ENCODE results near the gene CCDC32.
A peak's percentile ranks its signal among the peaks of the same experiment; 100 is the strongest.
"Not testable (repeated sequence)": the region's sequence is repeated elsewhere in the genome, so short reads cannot be mapped to it uniquely, and the experiment has no call there.

The CCDC32 gene

GRCh38 chr15:40582726-40583246, 17.9 kb upstream of the CCDC32 start:
- DNase-seq (ENCODE audit: low spot score in 2 of 2) (no peak), ATAC-seq (peak; percentile 39)
- H3K36me3 Mint-ChIP-seq: no peaks in the 10 kb centered on the region
- no peaks in the 10 kb centered on the region for H3K9me3 Mint-ChIP-seq
- no peaks in the 10 kb centered on the region for H3K4me1 Mint-ChIP-seq
- H3K4me3 Mint-ChIP-seq: no peak overlapping the region
- H3K27ac Mint-ChIP-seq: no peak overlapping the region

- H3K27ac Mint-ChIP-seq; ATAC-seq; H3K9me3 Mint-ChIP-seq; DNase-seq (ENCODE audit: low spot score in 2 of 2); H3K36me3 Mint-ChIP-seq; H3K4me1 Mint-ChIP-seq; H3K4me3 Mint-ChIP-seq: not testable (repeated sequence)
Observed at GRCh38 chr15:40581796-40582195, 17.0 kb upstream of the CCDC32 start.

- no peak for ATAC-seq
Observed at GRCh38 chr15:40578892-40579291, 14.1 kb upstream of the CCDC32 start.

GRCh38 chr15:40576914-40577313, 12.1 kb upstream of the CCDC32 start:
- Mint-ChIP-seq H3K4me1 (peaks cover 18% of the 10 kb centered on the region), H3K36me3 (peaks cover 39% of the 10 kb centered on the region)
- ATAC-seq; H3K27ac Mint-ChIP-seq; H3K9me3 Mint-ChIP-seq; H3K4me3 Mint-ChIP-seq; DNase-seq (ENCODE audit: low spot score in 2 of 2): not testable (repeated sequence)

More at GRCh38 chr15:40578892-40579291, 14.1 kb upstream of the CCDC32 start:
- Mint-ChIP-seq H3K27ac (peak overlapping the region; percentile 21), H3K36me3 (peaks cover 20% of the 10 kb centered on the region), H3K9me3 (no peaks in the 10 kb centered on the region), H3K4me3 (no peak overlapping the region), H3K4me1 (peaks cover 12% of the 10 kb centered on the region)
- no peak for DNase-seq (ENCODE audit: low spot score in 2 of 2)

GRCh38 chr15:40575113-40575512, 10.3 kb upstream of the CCDC32 start:
- Mint-ChIP-seq H3K4me1 (peaks cover 25% of the 10 kb centered on the region), H3K27ac (peak overlapping the region; percentile 70), H3K36me3 (peaks cover 41% of the 10 kb centered on the region), H3K4me3 (no peak overlapping the region), H3K9me3 (no peaks in the 10 kb centered on the region)
- ATAC-seq (no peak), DNase-seq (ENCODE audit: low spot score in 2 of 2) (no peak)

- H3K4me1 Mint-ChIP-seq: peaks cover 30% of the 10 kb centered on the region
Observed at GRCh38 chr15:40569129-40569953, 4.5 kb upstream of the CCDC32 start, which contains the start of gene RPUSD2. Gene RPUSD2 (plus strand): TSS chr15:40569299. CDS start chr15:40569338, 39 bp downstream.

GRCh38 chr15:40567111-40567510, 2.3 kb upstream of the CCDC32 start:
- H3K9me3 Mint-ChIP-seq: no peaks in the 10 kb centered on the region
- ATAC-seq (no peak), DNase-seq (ENCODE audit: low spot score in 2 of 2) (no peak)
- H3K36me3 Mint-ChIP-seq: peaks cover 22% of the 10 kb centered on the region
- H3K4me1 Mint-ChIP-seq: peaks cover 34% of the 10 kb centered on the region
- no peak overlapping the region for H3K27ac Mint-ChIP-seq
- no peak overlapping the region for H3K4me3 Mint-ChIP-seq

More at GRCh38 chr15:40569129-40569953, 4.5 kb upstream of the CCDC32 start, which contains the start of gene RPUSD2:
- ATAC-seq: peak; percentile 82
- Mint-ChIP-seq H3K36me3 (peaks cover 38% of the 10 kb centered on the region), H3K4me3 (peak within 1 kb of the TSS; percentile 92), H3K9me3 (no peaks in the 10 kb centered on the region), H3K27ac (peak within 1 kb of the TSS; percentile 95)
- peak; percentile 90 to 96 for DNase-seq (ENCODE audit: low spot score in 2 of 2)

GRCh38 chr15:40565333-40566238, 744 bp upstream of the CCDC32 start:
- peak overlapping the region; percentile 87 for H3K4me3 Mint-ChIP-seq
- H3K36me3 Mint-ChIP-seq: peaks cover 34% of the 10 kb centered on the region
- H3K9me3 Mint-ChIP-seq: no peaks in the 10 kb centered on the region
- no peak for ATAC-seq
- peaks cover 33% of the 10 kb centered on the region for H3K4me1 Mint-ChIP-seq
- DNase-seq (ENCODE audit: low spot score in 2 of 2): no peak
- H3K27ac Mint-ChIP-seq: peak overlapping the region; percentile 91

GRCh38 chr15:40563426-40563825, 1.4 kb downstream of the CCDC32 start:
- Mint-ChIP-seq H3K4me3 (peak overlapping the region; percentile 87), H3K4me1 (peaks cover 41% of the 10 kb centered on the region), H3K27ac (no peak overlapping the region), H3K36me3 (peaks cover 49% of the 10 kb centered on the region), H3K9me3 (no peaks in the 10 kb centered on the region)
- DNase-seq (ENCODE audit: low spot score in 2 of 2) (no peak), ATAC-seq (no peak)

GRCh38 chr15:40562691-40563090, 2.2 kb downstream of the CCDC32 start:
- H3K36me3 Mint-ChIP-seq: peaks cover 56% of the 10 kb centered on the region
- DNase-seq (ENCODE audit: low spot score in 2 of 2): no peak
- H3K4me1 Mint-ChIP-seq: peaks cover 44% of the 10 kb centered on the region
- H3K27ac Mint-ChIP-seq: no peak overlapping the region
- ATAC-seq: no peak
- H3K9me3 Mint-ChIP-seq: no peaks in the 10 kb centered on the region
- H3K4me3 Mint-ChIP-seq: no peak overlapping the region

GRCh38 chr15:40558952-40559742, 5.7 kb downstream of the CCDC32 start:
- ATAC-seq: no peak
- Mint-ChIP-seq H3K4me1 (peaks cover 32% of the 10 kb centered on the region), H3K4me3 (no peak overlapping the region), H3K27ac (peak overlapping the region; percentile 71), H3K36me3 (peaks cover 85% of the 10 kb centered on the region), H3K9me3 (no peaks in the 10 kb centered on the region)
- no peak for DNase-seq (ENCODE audit: low spot score in 2 of 2)

GRCh38 chr15:40555876-40556275, 9.0 kb downstream of the CCDC32 start:
- no peak for ATAC-seq

GRCh38 chr15:40554161-40554525, 10.7 kb downstream of the CCDC32 start:
- DNase-seq (ENCODE audit: low spot score in 2 of 2) (no peak), ATAC-seq (no peak)
- Mint-ChIP-seq H3K36me3 (peaks cover 99% of the 10 kb centered on the region), H3K4me1 (peaks cover 9% of the 10 kb centered on the region), H3K9me3 (no peaks in the 10 kb centered on the region), H3K4me3 (no peak overlapping the region), H3K27ac (no peak overlapping the region)

More at GRCh38 chr15:40555876-40556275, 9.0 kb downstream of the CCDC32 start:
- Mint-ChIP-seq H3K36me3 (peaks cover 99% of the 10 kb centered on the region), H3K4me3 (no peak overlapping the region), H3K4me1 (peaks cover 23% of the 10 kb centered on the region), H3K9me3 (no peaks in the 10 kb centered on the region), H3K27ac (no peak overlapping the region)
- no peak for DNase-seq (ENCODE audit: low spot score in 2 of 2)

- no peaks in the 10 kb centered on the region for H3K4me1 Mint-ChIP-seq
- DNase-seq (ENCODE audit: low spot score in 2 of 2) (no peak), ATAC-seq (no peak)
- H3K27ac Mint-ChIP-seq: no peak overlapping the region
- H3K9me3 Mint-ChIP-seq: no peaks in the 10 kb centered on the region
- H3K36me3 Mint-ChIP-seq: peaks cover 91% of the 10 kb centered on the region
- no peak overlapping the region for H3K4me3 Mint-ChIP-seq
Observed at GRCh38 chr15:40550341-40551037, 14.4 kb downstream of the CCDC32 start.
